ENCODE data around the gene CADM1. TPM values are rescaled to one million over a fixed set of nuclear protein-coding genes. Genes with fewer than 3 reads are reported as not detected.

The CADM1 gene
- total RNA-seq, 4 donors from 2014 or later, result 7.4 to 61.5 (median 28.5) TPM

GRCh38 chr11:115197031-115197430 is 307.2 kb downstream of the CADM1 start:
- Histone ChIP-seq H3K4me1 (no peaks in the 10 kb centered on the region), H3K9me3 (no peaks in the 10 kb centered on the region), H3K27ac (no peak overlapping the region), H3K4me3 (no peak overlapping the region), H3K27me3 (no peaks in the 10 kb centered on the region), H3K36me3 (no peaks in the 10 kb centered on the region)
- no peak for DNase-seq
- intact Hi-C loops (cut with DNase I; ENCODE audit: low total_unique reads), result no loop called here
- TF ChIP-seq CTCF (IDR thresholded peaks at IDR 0.05) (no peak), POLR2A (IDR thresholded peaks at IDR 0.05) (no peak)

- Histone ChIP-seq H3K9me3 (no peaks in the 10 kb centered on the region), H3K36me3 (no peaks in the 10 kb centered on the region), H3K4me3 (no peak overlapping the region), H3K4me1 (no peaks in the 10 kb centered on the region), H3K27ac (no peak overlapping the region), H3K27me3 (no peaks in the 10 kb centered on the region)
- no peak for DNase-seq
- TF ChIP-seq POLR2A (IDR thresholded peaks at IDR 0.05), result no peak
- no peak for TF ChIP-seq CTCF (IDR thresholded peaks at IDR 0.05)
- intact Hi-C loops (cut with DNase I; ENCODE audit: low total_unique reads), result no loop called here
Measured at GRCh38 chr11:115194802-115195110, 309.5 kb downstream of the CADM1 start.

GRCh38 chr11:115193914-115194801 is 310.1 kb downstream of the CADM1 start:
- no peaks in the 10 kb centered on the region for H3K27me3 ChIP-seq
- H3K9me3 ChIP-seq, result no peaks in the 10 kb centered on the region
- intact Hi-C loops (cut with DNase I; ENCODE audit: low total_unique reads), result no loop called here
- DNase-seq, result no peak
- no peak for TF ChIP-seq CTCF (IDR thresholded peaks at IDR 0.05)
- no peak for TF ChIP-seq POLR2A (IDR thresholded peaks at IDR 0.05)
- no peaks in the 10 kb centered on the region for H3K36me3 ChIP-seq
- no peak overlapping the region for H3K4me3 ChIP-seq
- H3K4me1 ChIP-seq, result no peaks in the 10 kb centered on the region
- H3K27ac ChIP-seq, result no peak overlapping the region

GRCh38 chr11:115191761-115192160 is 312.5 kb downstream of the CADM1 start:
- H3K27ac ChIP-seq, result no peak overlapping the region

More at GRCh38 chr11:115191761-115192160, 312.5 kb downstream of the CADM1 start:
- Histone ChIP-seq H3K36me3 (no peaks in the 10 kb centered on the region), H3K4me1 (no peaks in the 10 kb centered on the region), H3K4me3 (no peak overlapping the region), H3K27me3 (no peaks in the 10 kb centered on the region), H3K9me3 (no peaks in the 10 kb centered on the region)
- TF ChIP-seq CTCF (IDR thresholded peaks at IDR 0.05) (no peak), POLR2A (IDR thresholded peaks at IDR 0.05) (no peak)
- intact Hi-C loops (cut with DNase I; ENCODE audit: low total_unique reads), result no loop called here
- DNase-seq, result no peak
